LHCN-M2 (cell line): ENCODE data around the gene NUBPL. TPM values are rescaled to one million over a fixed set of nuclear protein-coding genes. Genes with fewer than 3 reads are reported as not detected.

Experiments used
- total RNA-seq: library from RNA; depleted of rRNA; stranded (reverse); fragments of >200 nt; gene quantifications from 2 replicates; pipeline ENCODE4 v1.2.3, GENCODE V29; 2014; rRNA removed

NUBPL gene
- total RNA-seq, 1 experiment from 2014 or later, result 12.0 TPM

Other genes with a start within 250 kb of the NUBPL start
- 14.2 and 16.5 TPM in 2 replicates for gene HEATR5A, start 140.9 kb upstream of the NUBPL start, total RNA-seq
- 35.7 and 36.0 TPM in 2 replicates for gene DTD2, start 103.9 kb upstream of the NUBPL start, total RNA-seq
- not detected in 2 replicates for gene GPR33, start 73.4 kb upstream of the NUBPL start, total RNA-seq